Ovary (tissue), 9 donors: ENCODE results near the gene GUCY1A1. TPM values are rescaled to one million over a fixed set of nuclear protein-coding genes. Genes with fewer than 3 reads are reported as not detected.

ENCODE experiments used
- DNase-seq, 5 donors: peaks; one replicate each; pipeline ENCODE4 v3.0.0-alpha.2; 2019 to 2020
- H3K27ac ChIP-seq, 2 donors: fragments of 200-600 bp; one replicate each; pipeline versions ENCODE4 v1.5.1 to v1.8.0; 2019 to 2022
- H3K27me3 ChIP-seq: fragments of 200-600 bp; one replicate; pipeline ENCODE4 v1.8.0; 2022
- H3K36me3 ChIP-seq: fragments of 200-600 bp; sonication (generic); one replicate; pipeline ENCODE4 v1.5.1; 2019
- H3K4me1 ChIP-seq: one replicate; pipeline ENCODE4 v1.8.1; 2013; ENCODE audit warnings: mild to moderate bottlenecking, moderate library complexity; ENCODE audit not compliant: insufficient read depth
- H3K4me3 ChIP-seq: fragments of 200-600 bp; sonication (generic); one replicate; pipeline ENCODE4 v1.5.1; 2017
- H3K9me3 ChIP-seq, 2 donors: fragments of 200-600 bp in 1 of 2; sonication (generic) in 1 of 2; one replicate each; pipeline versions ENCODE4 v1.5.1 to v1.8.1; 2013 to 2019; ENCODE audit warnings: mild to moderate bottlenecking in 1 of 2, moderate library complexity in 1 of 2
- CTCF ChIP-seq, 3 donors: fragments of 450-650 bp in 2 of 3; fragments of 200-600 bp in 1 of 3; IDR thresholded peaks; one replicate each; pipeline versions ENCODE4 v1.5.1 to v1.8.0; 2016 to 2022; ENCODE audit warnings: antibody characterized with exemption in 3 of 3, mild to moderate bottlenecking in 1 of 3
- EP300 ChIP-seq: sonication (generic); formaldehyde crosslinking; IDR thresholded peaks from one replicate; pipeline ENCODE4 v1.6.1; 2017; ENCODE audit warnings: antibody characterized with exemption
- POLR2A ChIP-seq: fragments of 450-650 bp; IDR thresholded peaks from one replicate; pipeline ENCODE4 v1.6.1; 2017; ENCODE audit warnings: antibody characterized with exemption, mild to moderate bottlenecking, moderate library complexity
- WGBS, 3 donors: extraction: QIAGEN DNeasy Blood & Tissue Kit in 1 of 3; methylation state at CpG; one replicate each; pipeline versions ENCODE4 v1.1.5 to v1.1.7; 2013 to 2017; 5-methylcytosine and 5-hydroxymethylcytosine counted together
- intact Hi-C, 4 donors: fragments of 100-400 bp; cut with DNase I; formaldehyde crosslinking; loops; one replicate each; pipeline versions ENCODE4 v1.11.0 to v1.15.1; 2022 to 2023
- polyA plus RNA-seq, 2 donors: library from polyadenylated mRNA; stranded (reverse); fragments of 200-250 nt in 1 of 2; fragments of 350-450 nt in 1 of 2; fragmentation: Illumina TruSeq in 1 of 2; extraction: RNeasy Lipid Tissue Mini Kit (QIAGEN cat#74804) in 1 of 2; gene quantifications; one replicate each; pipeline ENCODE4 v1.2.3, GENCODE V29; 2013 to 2014
- total RNA-seq, 7 donors: library from RNA; depleted of rRNA in 2 of 7; stranded (reverse); fragments of >200 nt in 2 of 7; fragmentation: NEBNext Ultra II Directional in 3 of 7; extraction: Animal tissue kit (Norgen Biotek cat#: 25700) in 3 of 7; gene quantifications; one replicate each; pipeline versions ENCODE4 v1.1.0 to v1.2.4, GENCODE V29; 2016 to 2023
- donor health status: DM: no; HTN: no; CAD: no; lungs with moderate emphysema.
- donor health status: DM: no; HTN: no; CAD: no.
- donor health status: Bipolar disorder and iron deficiency.
- donor health status: DM: yes; HTN: yes; CAD: no.
- donor health status: DM: no; HTN: no; CAD: no.
- donor health status: DM: yes; HTN: yes; CAD: no.

The GUCY1A1 gene
- total and polyA plus RNA-seq, 9 donors, result 3.0 to 26.9 (median 6.4) TPM

GRCh38 chr4:155696226-155696625, 29.6 kb downstream of the GUCY1A1 start:
- no peaks in the 10 kb centered on the region for H3K4me1 ChIP-seq

GRCh38 chr4:155696726-155697125, 30.1 kb downstream of the GUCY1A1 start:
- H3K27ac ChIP-seq, result no peak overlapping the region
- H3K4me3 ChIP-seq, result no peak overlapping the region
- intact Hi-C loops, result loop anchor here in 1 of 4 donors (10.0 kb wide), 1 partner anchor 58 kb away; the partner anchor contains the start of gene GUCY1B1
- H3K9me3 ChIP-seq, result no peaks in the 10 kb centered on the region
- no peaks in the 10 kb centered on the region for H3K27me3 ChIP-seq
- no peaks in the 10 kb centered on the region for H3K36me3 ChIP-seq
- TF ChIP-seq EP300, result no peak
- no peak for TF ChIP-seq POLR2A
- TF ChIP-seq CTCF (IDR thresholded peaks at IDR 0.05), result no peak
- WGBS, 3 donors, result 39 to 64% (median 57%) methylated on average over 6 of the region's 6 CpGs
- no peak for DNase-seq
- H3K4me1 ChIP-seq, result no peaks in the 10 kb centered on the region

More at GRCh38 chr4:155696226-155696625, 29.6 kb downstream of the GUCY1A1 start:
- Histone ChIP-seq H3K9me3 (no peaks in the 10 kb centered on the region), H3K4me3 (no peak overlapping the region), H3K27me3 (no peaks in the 10 kb centered on the region), H3K36me3 (no peaks in the 10 kb centered on the region), H3K27ac (no peak overlapping the region)
- TF ChIP-seq EP300, result no peak
- 83 to 92% (median 84%) methylated on average over 1 of the region's 1 CpG for WGBS, 3 donors
- intact Hi-C loops, result loop anchor here in 1 of 4 donors (10.0 kb wide), 1 partner anchor 59 kb away; the partner anchor contains the start of gene GUCY1B1
- no peak for DNase-seq

- H3K4me1 ChIP-seq, result no peaks in the 10 kb centered on the region
- WGBS, 3 donors, result 88 to 93% (median 93%) methylated on average over 2 of the region's 2 CpGs
- H3K27ac ChIP-seq, result no peak overlapping the region
- no peaks in the 10 kb centered on the region for H3K9me3 ChIP-seq
- DNase-seq, result no peak
- TF ChIP-seq CTCF (IDR thresholded peaks at IDR 0.05) (no peak), POLR2A (no peak), EP300 (no peak)
- no peaks in the 10 kb centered on the region for H3K36me3 ChIP-seq
- no peaks in the 10 kb centered on the region for H3K27me3 ChIP-seq
- intact Hi-C loops, result no loop called here
- no peak overlapping the region for H3K4me3 ChIP-seq
These were observed 35.2 kb downstream of the GUCY1A1 start for GRCh38 chr4:155701827-155702226.

GRCh38 chr4:155703486-155704247, 37.0 kb downstream of the GUCY1A1 start:
- WGBS, 3 donors, result 90 to 93% (median 91%) methylated on average over 5 of the region's 5 CpGs
- H3K4me3 ChIP-seq, result no peak overlapping the region
- H3K36me3 ChIP-seq, result no peaks in the 10 kb centered on the region
- TF ChIP-seq POLR2A (no peak), EP300 (no peak), CTCF (IDR thresholded peaks at IDR 0.05) (no peak)
- no peak for DNase-seq
- intact Hi-C loops, result no loop called here
- no peak overlapping the region for H3K27ac ChIP-seq
- no peaks in the 10 kb centered on the region for H3K9me3 ChIP-seq
- H3K27me3 ChIP-seq, result no peaks in the 10 kb centered on the region
- no peaks in the 10 kb centered on the region for H3K4me1 ChIP-seq

GRCh38 chr4:155704841-155705404, 38.3 kb downstream of the GUCY1A1 start:
- no peaks in the 10 kb centered on the region for H3K27me3 ChIP-seq
- H3K27ac ChIP-seq, result no peak overlapping the region
- TF ChIP-seq EP300 (no peak), POLR2A (no peak), CTCF (IDR thresholded peaks at IDR 0.05) (no peak)
- intact Hi-C loops, result no loop called here
- 88 to 93% (median 90%) methylated on average over 12 of the region's 12 CpGs for WGBS, 3 donors
- H3K36me3 ChIP-seq, result no peaks in the 10 kb centered on the region
- H3K9me3 ChIP-seq, result no peaks in the 10 kb centered on the region
- DNase-seq, result no peak
- H3K4me3 ChIP-seq, result no peak overlapping the region
- no peaks in the 10 kb centered on the region for H3K4me1 ChIP-seq
